HCT116 (cell line): Measurements from ENCODE around the gene ITGBL1. TPM values are rescaled to one million over a fixed set of nuclear protein-coding genes. Genes with fewer than 3 reads are reported as not detected.

ENCODE experiments used
- ATAC-seq: fragments of 200-7000 bp; cut with Tn5 transposase; 2 replicates; pipeline ENCODE4 v1.9.1; 2020; ENCODE audit warnings: mild to moderate bottlenecking, moderate library complexity
- BruUV-seq: library from RNA; stranded (reverse); fragments of 400-500 nt; replicated peaks from 2 replicates; lab custom pipeline; 2021; lab: Mats Ljungman, UMichigan
- CTCF ChIA-PET: fragments of 300-600 bp; sonication (Branson Sonifier 250); formaldehyde crosslinking; loops from one replicate; lab custom pipeline; 2021; ENCODE audit warnings: antibody characterized with exemption; lab: Charles Lee
- POLR2A ChIA-PET: fragments of 300-600, 350-600 bp; sonication (Branson Sonifier 250); formaldehyde crosslinking; loops from one replicate; lab custom pipeline; 2021; ENCODE audit warnings: antibody characterized with exemption; lab: Charles Lee
- RAD21 ChIA-PET, 2 experiments: fragments of 300-600 bp; sonication (Branson Sonifier 250); formaldehyde crosslinking; loops; one replicate each; lab custom pipeline; 2023; ENCODE audit warnings: low total read pairs in 2 of 2; ENCODE audit not compliant: uncharacterized antibody in 2 of 2, unreplicated experiment in 2 of 2, low non-redundant PET in 1 of 2; lab: Charles Lee
- DNase-seq: peaks from one replicate; pipeline ENCODE4 v3.0.0-alpha.2; 2010; ENCODE audit warnings: low read depth, low spot score
- H2AFZ ChIP-seq: fragments of 200-600 bp; shearing (Covaris generic), sonication (generic); 2 replicates; pipeline ENCODE4 v1.6.1; 2017; ENCODE audit warnings: low read depth, mixed run types, mixed read lengths, antibody characterized with exemption, low read length; ENCODE audit not compliant: poor library complexity, severe bottlenecking
- H3K27ac ChIP-seq: 2 replicates; pipeline ENCODE4 v1.5.1; 2012; ENCODE audit warnings: low read depth, low read length
- H3K27me3 ChIP-seq: fragments of 200-600 bp; sonication (generic); 2 replicates; pipeline ENCODE4 v1.6.1; 2016; ENCODE audit warnings: mixed run types, low read length, mixed read lengths; ENCODE audit not compliant: insufficient read depth
- H3K36me3 ChIP-seq, 2 experiments: fragments of 200-500 bp in 1 of 2; fragments of 200-600 bp in 1 of 2; sonication (Bioruptor generic) in 1 of 2; sonication (generic) in 1 of 2; 2 replicates each; pipeline versions ENCODE4 v1.5.1 to v1.6.1; 2014 to 2016; ENCODE audit warnings: low read length in 2 of 2, inconsistent platforms in 1 of 2, mixed read lengths in 1 of 2, mixed run types in 1 of 2; ENCODE audit not compliant: insufficient read depth in 2 of 2, control insufficient read depth in 1 of 2
- H3K4me1 ChIP-seq, 2 experiments: fragments of 200-600 bp in 1 of 2; sonication (generic) in 1 of 2; 2 replicates each; pipeline versions ENCODE4 v1.5.1 to v1.6.1; 2012 to 2017; ENCODE audit warnings: low read length in 2 of 2, inconsistent platforms in 1 of 2, mild to moderate bottlenecking in 1 of 2, mixed read lengths in 1 of 2, mixed run types in 1 of 2, moderate library complexity in 1 of 2; ENCODE audit not compliant: insufficient read depth in 2 of 2, control insufficient read depth in 1 of 2
- H3K4me2 ChIP-seq: fragments of 200-600 bp; sonication (generic); 2 replicates; pipeline ENCODE4 v1.6.1; 2017; ENCODE audit warnings: mixed run types, low read length, mixed read lengths
- H3K4me3 ChIP-seq, 2 experiments: fragments of 200-600 bp in 1 of 2; sonication (generic) in 1 of 2; replicated peaks in 1 of 2; 2 replicates each; pipeline ENCODE4 v1.5.1; 2011 to 2016; ENCODE audit warnings: low read length in 2 of 2, control low read depth in 1 of 2, low read depth in 1 of 2, mild to moderate bottlenecking in 1 of 2, mixed read lengths in 1 of 2, mixed run types in 1 of 2
- H3K79me2 ChIP-seq: fragments of 200-600 bp; sonication (generic); 2 replicates; pipeline ENCODE4 v1.6.1; 2017; ENCODE audit warnings: mild to moderate bottlenecking, mixed run types, low read length, moderate library complexity, mixed read lengths; ENCODE audit not compliant: insufficient read depth
- H3K9ac ChIP-seq: fragments of 200-600 bp; sonication (generic); 2 replicates; pipeline ENCODE4 v1.6.1; 2016; ENCODE audit warnings: low read length, mixed read lengths
- H3K9me2 ChIP-seq: fragments of 200-600 bp; sonication (generic), shearing (Covaris generic); 2 replicates; pipeline ENCODE4 v1.6.1; 2017; ENCODE audit warnings: mixed run types, mild to moderate bottlenecking, moderate library complexity; ENCODE audit not compliant: insufficient read depth
- H3K9me3 ChIP-seq, 2 experiments: fragments of 200-500 bp in 1 of 2; fragments of 200-600 bp in 1 of 2; sonication (Bioruptor generic) in 1 of 2; sonication (generic) in 1 of 2; 2 replicates each; pipeline ENCODE4 v1.6.1; 2014 to 2017; ENCODE audit warnings: low read length in 2 of 2, mixed read lengths in 2 of 2, inconsistent platforms in 1 of 2, low read depth in 1 of 2, mild to moderate bottlenecking in 1 of 2, mixed run types in 1 of 2, moderate library complexity in 1 of 2; ENCODE audit not compliant: control insufficient read depth in 1 of 2, insufficient read depth in 1 of 2
- H4K20me1 ChIP-seq: fragments of 200-600 bp; sonication (generic), shearing (Covaris generic); 2 replicates; pipeline ENCODE4 v1.6.1; 2017; ENCODE audit warnings: mixed run types, mild to moderate bottlenecking, moderate library complexity; ENCODE audit not compliant: insufficient read depth
- ATF3 ChIP-seq: IDR thresholded peaks from 2 replicates; pipeline ENCODE4 v1.6.1; 2012
- CBX3 ChIP-seq: IDR thresholded peaks from 2 replicates; pipeline ENCODE4 v1.6.1; 2012; ENCODE audit warnings: low read depth
- CTCF ChIP-seq, 3 experiments: fragments of 200-600 bp in 1 of 3; sonication (generic) in 1 of 3; IDR thresholded peaks in 2 of 3; conservative IDR thresholded peaks in 1 of 3; 2 replicates each; pipeline ENCODE4 v1.5.1; 2012 to 2017; ENCODE audit warnings: low read depth in 2 of 3, low read length in 2 of 3, antibody characterized with exemption in 1 of 3, borderline replicate concordance in 1 of 3, control low read depth in 1 of 3, mild to moderate bottlenecking in 1 of 3, mixed read lengths in 1 of 3, mixed run types in 1 of 3, moderate library complexity in 1 of 3; ENCODE audit not compliant: insufficient read depth in 1 of 3
- EGR1 ChIP-seq: IDR thresholded peaks from 2 replicates; pipeline ENCODE4 v1.6.1; 2012; ENCODE audit warnings: low read depth
- EZH2 ChIP-seq: fragments of 200-600 bp; sonication (generic); IDR thresholded peaks from 2 replicates; pipeline ENCODE4 v1.6.1; 2017; ENCODE audit warnings: antibody characterized with exemption, mixed run types
- JUND ChIP-seq: IDR thresholded peaks from 2 replicates; pipeline ENCODE4 v1.6.1; 2012
- MAX ChIP-seq: IDR thresholded peaks from 2 replicates; pipeline ENCODE4 v1.6.1; 2012
- POLR2A ChIP-seq: IDR thresholded peaks from 2 replicates; pipeline ENCODE4 v1.7.0; 2011; ENCODE audit warnings: borderline replicate concordance; ENCODE audit not compliant: insufficient read depth, insufficient read length; ENCODE audit errors: extremely low read depth
- POLR2AphosphoS5 ChIP-seq: IDR thresholded peaks from 2 replicates; pipeline ENCODE4 v1.6.1; 2011; ENCODE audit warnings: mild to moderate bottlenecking, low read depth, low read length, moderate library complexity
- TCF7L2 ChIP-seq: IDR thresholded peaks from 2 replicates; pipeline ENCODE4 v1.7.0; 2011; ENCODE audit warnings: borderline replicate concordance, inconsistent platforms; ENCODE audit not compliant: insufficient read depth, insufficient read length; ENCODE audit errors: extremely low read depth
- YY1 ChIP-seq: IDR thresholded peaks from 2 replicates; pipeline ENCODE4 v1.6.1; 2011; ENCODE audit warnings: low read length, low read depth, moderate library complexity, mild to moderate bottlenecking; ENCODE audit not compliant: insufficient replicate concordance; ENCODE audit errors: extremely low read depth
- ZBTB33 ChIP-seq: IDR thresholded peaks from 2 replicates; pipeline ENCODE4 v1.6.1; 2011; ENCODE audit warnings: mild to moderate bottlenecking, low read length, moderate library complexity; ENCODE audit not compliant: insufficient replicate concordance; ENCODE audit errors: extremely low read depth
- ZNF274 ChIP-seq: fragments of 200-500 bp; sonication (Bioruptor generic); IDR thresholded peaks from 2 replicates; pipeline ENCODE4 v1.6.1; 2014; ENCODE audit warnings: mild to moderate bottlenecking, low read depth, low read length, inconsistent platforms
- intact Hi-C: fragments of 100-400 bp; cut with micrococcal nuclease; formaldehyde crosslinking; loops from 2 replicates; pipeline ENCODE4 v1.10.0; 2022
- total RNA-seq: library from RNA; stranded (reverse); gene quantifications from one replicate; pipeline ENCODE4 v1.2.1, GENCODE V29; 2021; ENCODE audit not compliant: unreplicated experiment

Gene ITGBL1
- total RNA-seq, 1 experiment from 2014 or later, result 0.66 TPM

- RAD21 ChIA-PET, result no interaction called here
These were observed 276.1 kb downstream of the ITGBL1 start for GRCh38 chr13:101728615-101729014.

GRCh38 chr13:101730420-101731000 lies 278.0 kb downstream of the ITGBL1 start:
- Histone ChIP-seq H3K27me3 (no peaks in the 10 kb centered on the region), H3K79me2 (no peaks in the 10 kb centered on the region), H3K4me1 (no peaks in the 10 kb centered on the region), H3K4me3 (no peak overlapping the region), H2AFZ (no peak overlapping the region), H3K9ac (no peak overlapping the region), H4K20me1 (no peaks in the 10 kb centered on the region), H3K36me3 (no peaks in the 10 kb centered on the region), H3K9me2 (no peaks in the 10 kb centered on the region), H3K4me2 (no peak overlapping the region), H3K9me3 (peaks cover 0 to 7% of the 10 kb centered on the region in 2 experiments; a peak in 1 of 4 replicates), H3K27ac (no peak overlapping the region)
- no peak for DNase-seq
- CTCF ChIA-PET, result no interaction called here
- POLR2A ChIA-PET, result no interaction called here
- RAD21 ChIA-PET, result no interaction called here
- no TSS peak for BruUV-seq
- no peak for ATAC-seq
- intact Hi-C loops, result no loop called here
- TF ChIP-seq ATF3 (no peak), ZBTB33 (no peak), MAX (no peak), ZNF274 (no peak), POLR2A (no peak), POLR2AphosphoS5 (no peak), CBX3 (no peak), EGR1 (no peak), CTCF (IDR thresholded peaks at IDR 0.05 in 2 of 3, conservative IDR thresholded peaks at IDR 0.05 in 1 of 3; ENCODE audit: borderline replicate concordance in 1 of 3, insufficient read depth in 1 of 3, low read depth in 2 of 3, low read length in 2 of 3) (no peak), YY1 (no peak)

More at GRCh38 chr13:101728615-101729014, 276.1 kb downstream of the ITGBL1 start:
- no TSS peak for BruUV-seq
- Histone ChIP-seq H3K27ac (no peak overlapping the region), H4K20me1 (no peaks in the 10 kb centered on the region), H2AFZ (no peak overlapping the region), H3K4me1 (no peaks in the 10 kb centered on the region), H3K9me3 (peaks cover 0 to 5% of the 10 kb centered on the region in 2 experiments; a peak in 1 of 4 replicates), H3K27me3 (no peaks in the 10 kb centered on the region), H3K36me3 (no peaks in the 10 kb centered on the region), H3K79me2 (no peaks in the 10 kb centered on the region), H3K4me2 (no peak overlapping the region), H3K4me3 (no peak overlapping the region), H3K9ac (no peak overlapping the region), H3K9me2 (no peaks in the 10 kb centered on the region)
- no peak for ATAC-seq
- CTCF ChIA-PET, result no interaction called here
- intact Hi-C loops, result no loop called here
- DNase-seq, result no peak
- POLR2A ChIA-PET, result no interaction called here
- TF ChIP-seq TCF7L2 (no peak), JUND (no peak), EZH2 (no peak)
